HepG2 (cell line): ENCODE measurements around the gene PPP1R27.

Experiments
- CAMTA2 ChIP-seq: sonication (generic); formaldehyde crosslinking; IDR thresholded peaks from 2 replicates; pipeline ENCODE4 v1.4.0; 2020; ENCODE audit warnings: mild to moderate bottlenecking, missing genetic modification reagents, borderline replicate concordance
- FIP1L1 ChIP-seq: fragments of 200-400 bp; formaldehyde crosslinking; IDR thresholded peaks from 2 replicates; pipeline ENCODE4 v1.6.1; 2018; ENCODE audit warnings: low read depth, mild to moderate bottlenecking, low read length, moderate library complexity, borderline replicate concordance; ENCODE audit not compliant: insufficient read depth
- HCFC1 ChIP-seq: fragments of 150-350 bp; IDR thresholded peaks from 2 replicates; pipeline ENCODE4 v1.6.1; 2014; ENCODE audit warnings: low read depth, low read length
- POLR2A ChIP-seq, 2 experiments: IDR thresholded peaks; 2 replicates each; pipeline ENCODE4 v1.6.1; 2011; ENCODE audit warnings: low read depth in 2 of 2, low read length in 2 of 2, mild to moderate bottlenecking in 1 of 2, moderate library complexity in 1 of 2; ENCODE audit not compliant: insufficient read depth in 1 of 2
- RAD21 ChIP-seq: fragments of 450-650 bp; formaldehyde crosslinking; IDR thresholded peaks from 2 replicates; pipeline ENCODE4 v1.5.0; 2020; ENCODE audit warnings: mild to moderate bottlenecking
- RFXANK ChIP-seq: IDR thresholded peaks from 2 replicates; pipeline ENCODE4 v1.6.1; 2016
- STAG1 ChIP-seq: sonication (generic); formaldehyde crosslinking; IDR thresholded peaks from 2 replicates; pipeline ENCODE4 v1.4.0; 2020; ENCODE audit warnings: missing genetic modification reagents
- ZKSCAN1 ChIP-seq: fragments of 150-350 bp; IDR thresholded peaks from 2 replicates; pipeline ENCODE4 v1.6.1; 2014; ENCODE audit warnings: low read length
- ZNF563 ChIP-seq: sonication (generic); formaldehyde crosslinking; IDR thresholded peaks from 2 replicates; pipeline ENCODE4 v1.8.0; 2022; ENCODE audit warnings: mild to moderate bottlenecking, moderate library complexity, missing genetic modification reagents
- ZNF567 ChIP-seq: sonication (generic); formaldehyde crosslinking; IDR thresholded peaks from 2 replicates; pipeline ENCODE4 v1.8.1; 2023; ENCODE audit warnings: mild to moderate bottlenecking, missing genetic modification reagents, borderline replicate concordance
- TF ChIP-seq, protein P1 (sequence below): sonication (generic); formaldehyde crosslinking; IDR thresholded peaks from 2 replicates; pipeline ENCODE4 v1.5.0; 2020; ENCODE audit warnings: mild to moderate bottlenecking, missing genetic modification reagents, moderate library complexity
- TF ChIP-seq, protein P2 (sequence below): sonication (generic); formaldehyde crosslinking; IDR thresholded peaks from 2 replicates; pipeline ENCODE4 v1.8.0; 2023; ENCODE audit warnings: mild to moderate bottlenecking, missing genetic modification reagents
- TF ChIP-seq, protein P3 (sequence below): IDR thresholded peaks from 2 replicates; pipeline ENCODE4 v1.6.1; 2016; ENCODE audit warnings: missing compliant biosample characterization, missing genetic modification reagents, borderline replicate concordance

DNA sequence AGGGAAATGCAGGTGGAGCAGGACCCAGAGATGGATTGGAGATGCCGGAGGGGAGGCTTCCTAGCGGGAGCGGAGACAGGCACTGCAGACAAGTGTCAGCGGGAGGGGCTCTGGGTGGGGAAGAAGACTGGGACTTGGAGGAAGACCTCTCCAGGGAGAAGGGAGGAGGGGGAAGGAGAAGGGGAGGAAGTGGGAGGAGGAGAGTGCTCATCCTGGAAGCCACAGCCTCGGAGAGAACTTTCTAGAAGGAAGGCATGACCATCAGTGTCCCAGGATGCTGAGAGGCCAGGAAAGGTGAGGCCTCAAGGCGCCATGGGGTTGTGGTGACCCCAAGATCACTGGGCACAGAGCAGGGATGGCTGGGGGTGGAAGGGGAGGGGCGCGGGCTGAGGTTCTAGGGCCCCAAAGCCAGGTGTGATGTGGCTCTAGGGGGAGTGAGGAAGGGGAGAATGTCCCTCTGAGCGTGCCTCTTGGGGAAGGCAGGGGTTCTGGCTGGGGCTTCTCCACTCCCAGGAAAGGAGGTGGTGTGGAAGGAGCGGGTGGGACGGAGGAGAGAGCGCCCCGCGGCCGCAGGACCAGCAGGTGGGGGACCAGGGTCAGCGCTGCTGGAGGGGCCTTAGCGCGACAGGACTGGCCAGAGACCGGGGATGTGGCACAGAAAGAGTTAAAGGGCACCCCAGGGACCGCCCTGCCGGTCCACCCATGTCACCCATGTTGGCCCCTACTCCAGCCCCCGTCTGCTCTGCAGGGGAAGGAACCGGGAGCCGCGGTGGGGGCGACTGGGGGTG is 31.8 kb downstream of the PPP1R27 start:
- TF ChIP-seq, protein P1, sequence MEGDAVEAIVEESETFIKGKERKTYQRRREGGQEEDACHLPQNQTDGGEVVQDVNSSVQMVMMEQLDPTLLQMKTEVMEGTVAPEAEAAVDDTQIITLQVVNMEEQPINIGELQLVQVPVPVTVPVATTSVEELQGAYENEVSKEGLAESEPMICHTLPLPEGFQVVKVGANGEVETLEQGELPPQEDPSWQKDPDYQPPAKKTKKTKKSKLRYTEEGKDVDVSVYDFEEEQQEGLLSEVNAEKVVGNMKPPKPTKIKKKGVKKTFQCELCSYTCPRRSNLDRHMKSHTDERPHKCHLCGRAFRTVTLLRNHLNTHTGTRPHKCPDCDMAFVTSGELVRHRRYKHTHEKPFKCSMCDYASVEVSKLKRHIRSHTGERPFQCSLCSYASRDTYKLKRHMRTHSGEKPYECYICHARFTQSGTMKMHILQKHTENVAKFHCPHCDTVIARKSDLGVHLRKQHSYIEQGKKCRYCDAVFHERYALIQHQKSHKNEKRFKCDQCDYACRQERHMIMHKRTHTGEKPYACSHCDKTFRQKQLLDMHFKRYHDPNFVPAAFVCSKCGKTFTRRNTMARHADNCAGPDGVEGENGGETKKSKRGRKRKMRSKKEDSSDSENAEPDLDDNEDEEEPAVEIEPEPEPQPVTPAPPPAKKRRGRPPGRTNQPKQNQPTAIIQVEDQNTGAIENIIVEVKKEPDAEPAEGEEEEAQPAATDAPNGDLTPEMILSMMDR (CRISPR knock-in tag), result no peak
- TF ChIP-seq FIP1L1 (no peak), RFXANK (CRISPR knock-in tag) (no peak), RAD21 (CRISPR knock-in tag) (no peak), ZNF567 (no peak), ZKSCAN1 (no peak), ZNF563 (CRISPR knock-in tag) (no peak), HCFC1 (no peak), CAMTA2 (CRISPR knock-in tag) (no peak), STAG1 (no peak), POLR2A (IDR thresholded peaks at IDR 0.05; ENCODE audit: insufficient read depth in 1 of 2, low read depth in 2 of 2, low read length in 2 of 2) (no peak)
- TF ChIP-seq, protein P2, sequence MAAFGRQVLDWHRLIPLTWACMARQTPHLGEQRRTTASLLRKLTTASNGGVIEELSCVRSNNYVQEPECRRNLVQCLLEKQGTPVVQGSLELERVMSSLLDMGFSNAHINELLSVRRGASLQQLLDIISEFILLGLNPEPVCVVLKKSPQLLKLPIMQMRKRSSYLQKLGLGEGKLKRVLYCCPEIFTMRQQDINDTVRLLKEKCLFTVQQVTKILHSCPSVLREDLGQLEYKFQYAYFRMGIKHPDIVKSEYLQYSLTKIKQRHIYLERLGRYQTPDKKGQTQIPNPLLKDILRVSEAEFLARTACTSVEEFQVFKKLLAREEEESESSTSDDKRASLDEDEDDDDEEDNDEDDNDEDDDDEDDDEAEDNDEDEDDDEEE, result no peak
- TF ChIP-seq, protein P3, sequence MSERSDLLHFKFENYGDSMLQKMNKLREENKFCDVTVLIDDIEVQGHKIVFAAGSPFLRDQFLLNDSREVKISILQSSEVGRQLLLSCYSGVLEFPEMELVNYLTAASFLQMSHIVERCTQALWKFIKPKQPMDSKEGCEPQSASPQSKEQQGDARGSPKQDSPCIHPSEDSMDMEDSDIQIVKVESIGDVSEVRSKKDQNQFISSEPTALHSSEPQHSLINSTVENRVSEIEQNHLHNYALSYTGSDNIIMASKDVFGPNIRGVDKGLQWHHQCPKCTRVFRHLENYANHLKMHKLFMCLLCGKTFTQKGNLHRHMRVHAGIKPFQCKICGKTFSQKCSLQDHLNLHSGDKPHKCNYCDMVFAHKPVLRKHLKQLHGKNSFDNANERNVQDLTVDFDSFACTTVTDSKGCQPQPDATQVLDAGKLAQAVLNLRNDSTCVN (CRISPR knock-in tag), result no peak
